ENCODE data around the gene AADACL4. TPM values are rescaled to one million over a fixed set of nuclear protein-coding genes. Genes with fewer than 3 reads are reported as not detected.

Gene AADACL4
- total and polyA plus RNA-seq, 10 of the 15 experiments (the other 5 are each of a cell fraction or from before 2014, with no cell fraction given): not detected

GRCh38 chr1:12627296-12627695, 16.6 kb upstream of the AADACL4 start:
- FAIRE-seq (no peak), DNase-seq (ENCODE audit: low read depth, low spot score) (no peak), ATAC-seq (no peak)
- ChIA-PET SMC1A (ENCODE audit: uncharacterized antibody, unreplicated experiment) (no interaction called here), POLR2A (no interaction called here), RAD21 (ENCODE audit: unreplicated experiment) (no interaction called here), CTCF (no interaction called here)
- Histone ChIP-seq H3K9ac (ENCODE audit: control insufficient read depth, insufficient read depth, low read length) (no peak overlapping the region), H3K4me3 (no peak overlapping the region), H3K9me3 (replicated peaks; ENCODE audit: control insufficient read depth, insufficient read depth, low read length) (no peaks in the 10 kb centered on the region; the same call in 2 of the 3 replicates), H3K27me3 (replicated peaks in 1 of 2; ENCODE audit: control insufficient read depth in 2 of 2, insufficient read depth in 2 of 2, low read length in 1 of 2) (no peaks in the 10 kb centered on the region; a peak in 2 of 4 replicates), H3K4me2 (ENCODE audit: control insufficient read depth, insufficient read depth) (no peak overlapping the region), H3K4me1 (ENCODE audit: control insufficient read depth, insufficient read depth, low read length) (no peaks in the 10 kb centered on the region), H3K79me2 (ENCODE audit: control insufficient read depth, insufficient read depth, low read length) (no peaks in the 10 kb centered on the region), H3K36me3 (ENCODE audit: control insufficient read depth in 2 of 2, insufficient read depth in 2 of 2, low read length in 1 of 2) (no peaks in the 10 kb centered on the region), H3K27ac (ENCODE audit: control insufficient read depth, insufficient read depth) (no peak overlapping the region), H4K20me1 (ENCODE audit: control insufficient read depth, insufficient read depth) (no peaks in the 10 kb centered on the region), H2AFZ (ENCODE audit: control insufficient read depth, low read depth, low read length) (no peak overlapping the region)
- in situ Hi-C loops (cut with MboI) (no loop called here), intact Hi-C loops (cut with micrococcal nuclease; ENCODE audit: unreplicated experiment) (loop anchor here (10.0 kb wide), 1 partner anchor 502 kb away; no protein-coding TSS in a partner anchor)
- WGBS (ENCODE audit: insufficient coverage, insufficient replicate concordance, low lambda C conversion rate, missing lambda C conversion rate): 45% methylated on average over 5 of the region's 5 CpGs
- TF ChIP-seq MYB (IDR thresholded peaks at IDR 0.05; ENCODE audit: borderline replicate concordance, low read depth, low read length): no peak
- no peak for TF ChIP-seq MTA3 (IDR thresholded peaks at IDR 0.05; ENCODE audit: borderline replicate concordance, low read length)
- no peak for TF ChIP-seq RBBP5 (conservative IDR thresholded peaks at IDR 0.05)
- no peak for TF ChIP-seq KDM1A (IDR thresholded peaks at IDR 0.05; ENCODE audit: borderline replicate concordance)
- TF ChIP-seq PRDM15 (CRISPR knock-in tag; IDR thresholded peaks at IDR 0.05): no peak
- no peak for TF ChIP-seq KAT2A (conservative IDR thresholded peaks at IDR 0.05; ENCODE audit: control insufficient read depth, low read depth, low read length)
- no peak for TF ChIP-seq MYC (IDR thresholded peaks at IDR 0.05; ENCODE audit: insufficient read depth, insufficient read length, insufficient replicate concordance, low read length, severe bottlenecking)
- no peak for TF ChIP-seq STAT3 (IDR thresholded peaks at IDR 0.05; ENCODE audit: low read depth, low read length)
- no peak for TF ChIP-seq RAD51 (IDR thresholded peaks at IDR 0.05)
- TF ChIP-seq PBX3 (IDR thresholded peaks at IDR 0.05; ENCODE audit: insufficient replicate concordance, low read depth, low read length): no peak
- TF ChIP-seq USF2 (IDR thresholded peaks at IDR 0.05; ENCODE audit: borderline replicate concordance, low read depth, low read length): no peak
- no peak for TF ChIP-seq YY1 (IDR thresholded peaks at IDR 0.05; ENCODE audit: low read depth, low read length)
- TF ChIP-seq RFX5 (IDR thresholded peaks at IDR 0.05; ENCODE audit: low read depth, low read length): no peak
- TF ChIP-seq TCF7 (IDR thresholded peaks at IDR 0.05; ENCODE audit: borderline replicate concordance): no peak
- TF ChIP-seq ZBTB11 (CRISPR knock-in tag; IDR thresholded peaks at IDR 0.05): no peak
- TF ChIP-seq CEBPB (IDR thresholded peaks at IDR 0.05; ENCODE audit: borderline replicate concordance in 1 of 2, low read depth in 2 of 2, low read length in 2 of 2): no peak
- no TSS peak for BruUV-seq (replicated peaks)

Measured in GM12878 (cell line).